PC-9 (cell line): ENCODE data around the gene KDM4C. TPM values are rescaled to one million over a fixed set of nuclear protein-coding genes. Genes with fewer than 3 reads are reported as not detected.

Experiments
- BruUV-seq: library from RNA; stranded (reverse); fragments of 400-500 nt; replicated peaks from 2 replicates; lab custom pipeline; 2021; lab: Mats Ljungman, UMichigan
- CTCF ChIA-PET: fragments of 300-600 bp; sonication (Branson Sonifier 250); formaldehyde crosslinking; loops from one replicate; lab custom pipeline; 2022; ENCODE audit warnings: antibody characterized with exemption; lab: Charles Lee
- POLR2A ChIA-PET: fragments of 300-600 bp; sonication (Branson Sonifier 250); formaldehyde crosslinking; loops from one replicate; lab custom pipeline; 2022; ENCODE audit warnings: antibody characterized with exemption; ENCODE audit not compliant: unreplicated experiment; lab: Charles Lee
- DNase-seq, 2 experiments: peaks; one replicate each; pipeline versions ENCODE4 v3.0.0 to v3.0.0-alpha.2; 2015 to 2022; ENCODE audit warnings: mixed read lengths in 1 of 2
- H2AFZ ChIP-seq: fragments of 200-600 bp; sonication (generic); 2 replicates; pipeline ENCODE4 v1.8.1; 2017; ENCODE audit warnings: antibody characterized with exemption
- H3F3A ChIP-seq: fragments of 200-600 bp; sonication (generic); 2 replicates; pipeline ENCODE4 v1.8.1; 2017; ENCODE audit warnings: antibody characterized with exemption, mild to moderate bottlenecking, low read depth; ENCODE audit not compliant: insufficient read depth
- H3K27ac ChIP-seq: fragments of 200-600 bp; sonication (generic); 2 replicates; pipeline ENCODE4 v1.6.1; 2016; ENCODE audit warnings: mixed run types
- H3K27me3 ChIP-seq: fragments of 200-600 bp; sonication (generic); 2 replicates; pipeline ENCODE4 v1.6.1; 2016; ENCODE audit warnings: low read depth, mixed run types; ENCODE audit not compliant: insufficient read depth
- H3K36me3 ChIP-seq: fragments of 200-600 bp; sonication (generic); 2 replicates; pipeline ENCODE4 v1.6.1; 2016; ENCODE audit warnings: low read depth, mixed run types
- H3K4me1 ChIP-seq: fragments of 200-600 bp; sonication (generic); replicated peaks from 2 replicates; pipeline ENCODE4 v1.6.1; 2016; ENCODE audit warnings: mixed run types; ENCODE audit not compliant: insufficient read depth
- H3K4me2 ChIP-seq: fragments of 200-600 bp; sonication (generic); 2 replicates; pipeline ENCODE4 v1.6.1; 2017; ENCODE audit warnings: mixed run types
- H3K4me3 ChIP-seq: fragments of 200-600 bp; sonication (generic); 2 replicates; pipeline ENCODE4 v1.6.1; 2016; ENCODE audit warnings: mixed run types
- H3K79me2 ChIP-seq: fragments of 200-600 bp; sonication (generic); 2 replicates; pipeline ENCODE4 v1.6.1; 2017; ENCODE audit warnings: low read depth, mixed run types
- H3K9me2 ChIP-seq: fragments of 200-600 bp; sonication (generic); 2 replicates; pipeline ENCODE4 v1.8.1; 2017; ENCODE audit warnings: mild to moderate bottlenecking; ENCODE audit not compliant: insufficient read depth
- H3K9me3 ChIP-seq: fragments of 200-600 bp; sonication (generic); 2 replicates; pipeline ENCODE4 v1.8.1; 2016; ENCODE audit warnings: low read depth; ENCODE audit not compliant: insufficient read depth
- H4K20me1 ChIP-seq: fragments of 200-600 bp; sonication (generic); 2 replicates; pipeline ENCODE4 v1.8.1; 2017; ENCODE audit not compliant: insufficient read depth
- EZH2 ChIP-seq: fragments of 200-600 bp; sonication (generic); IDR thresholded peaks from 2 replicates; pipeline ENCODE4 v1.8.0; 2017; ENCODE audit warnings: antibody characterized with exemption, low read depth
- intact Hi-C: fragments of 100-400 bp; cut with micrococcal nuclease; formaldehyde crosslinking; loops from one replicate; pipeline ENCODE4 v1.10.0; 2022; ENCODE audit not compliant: unreplicated experiment
- total RNA-seq: library from RNA; stranded (reverse); gene quantifications from 2 replicates; pipeline ENCODE4 v1.2.3, GENCODE V29; 2021
- TF ChIP-seq, protein P1 (sequence below): fragments of 200-600 bp; sonication (generic); conservative IDR thresholded peaks from 2 replicates; pipeline ENCODE4 v1.6.1; 2017; ENCODE audit warnings: mixed run types, antibody characterized with exemption, mild to moderate bottlenecking, moderate library complexity

The KDM4C gene
- total RNA-seq, 1 experiment from 2014 or later, result 12.9 TPM

DNA sequence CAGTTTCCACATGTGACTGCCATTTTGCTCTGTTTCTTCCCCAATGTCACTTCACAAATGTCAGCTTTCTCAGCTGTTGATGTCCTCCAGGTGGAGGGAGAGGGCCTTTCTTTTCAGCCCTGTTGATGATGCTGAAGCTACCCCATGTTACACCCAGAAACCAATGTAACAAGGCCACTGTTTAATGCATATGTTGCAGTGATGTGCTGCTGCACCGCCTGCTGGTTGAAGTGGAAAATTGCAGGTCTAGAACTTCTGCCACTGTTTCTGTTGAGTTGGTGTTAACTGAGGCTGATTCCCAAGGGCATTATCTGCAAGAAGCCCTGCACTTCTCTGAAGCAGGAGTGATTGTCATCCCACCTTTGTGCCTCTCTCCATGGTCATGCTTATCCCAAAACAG is 428.4 kb downstream of the KDM4C start:
- no peak overlapping the region for H3K27ac ChIP-seq
- no peak overlapping the region for H3K4me2 ChIP-seq
- H3F3A ChIP-seq, result peaks cover 8% of the 10 kb centered on the region; the same call in 1 of the 2 replicates
- no peak for DNase-seq
- no peaks in the 10 kb centered on the region for H4K20me1 ChIP-seq
- BruUV-seq, result no TSS peak
- no peaks in the 10 kb centered on the region for H3K27me3 ChIP-seq
- POLR2A ChIA-PET, result no interaction called here
- H2AFZ ChIP-seq, result no peak overlapping the region
- no peaks in the 10 kb centered on the region for H3K36me3 ChIP-seq
- H3K4me1 ChIP-seq, result peaks cover 13% of the 10 kb centered on the region
- CTCF ChIA-PET, result no interaction called here
- TF ChIP-seq, protein P1, sequence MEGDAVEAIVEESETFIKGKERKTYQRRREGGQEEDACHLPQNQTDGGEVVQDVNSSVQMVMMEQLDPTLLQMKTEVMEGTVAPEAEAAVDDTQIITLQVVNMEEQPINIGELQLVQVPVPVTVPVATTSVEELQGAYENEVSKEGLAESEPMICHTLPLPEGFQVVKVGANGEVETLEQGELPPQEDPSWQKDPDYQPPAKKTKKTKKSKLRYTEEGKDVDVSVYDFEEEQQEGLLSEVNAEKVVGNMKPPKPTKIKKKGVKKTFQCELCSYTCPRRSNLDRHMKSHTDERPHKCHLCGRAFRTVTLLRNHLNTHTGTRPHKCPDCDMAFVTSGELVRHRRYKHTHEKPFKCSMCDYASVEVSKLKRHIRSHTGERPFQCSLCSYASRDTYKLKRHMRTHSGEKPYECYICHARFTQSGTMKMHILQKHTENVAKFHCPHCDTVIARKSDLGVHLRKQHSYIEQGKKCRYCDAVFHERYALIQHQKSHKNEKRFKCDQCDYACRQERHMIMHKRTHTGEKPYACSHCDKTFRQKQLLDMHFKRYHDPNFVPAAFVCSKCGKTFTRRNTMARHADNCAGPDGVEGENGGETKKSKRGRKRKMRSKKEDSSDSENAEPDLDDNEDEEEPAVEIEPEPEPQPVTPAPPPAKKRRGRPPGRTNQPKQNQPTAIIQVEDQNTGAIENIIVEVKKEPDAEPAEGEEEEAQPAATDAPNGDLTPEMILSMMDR, result peak; percentile 51
- no peak for TF ChIP-seq EZH2
- no peaks in the 10 kb centered on the region for H3K9me2 ChIP-seq
- no peaks in the 10 kb centered on the region for H3K79me2 ChIP-seq
- no peak overlapping the region for H3K4me3 ChIP-seq
- no peaks in the 10 kb centered on the region for H3K9me3 ChIP-seq
- intact Hi-C loops, result no loop called here

DNA sequence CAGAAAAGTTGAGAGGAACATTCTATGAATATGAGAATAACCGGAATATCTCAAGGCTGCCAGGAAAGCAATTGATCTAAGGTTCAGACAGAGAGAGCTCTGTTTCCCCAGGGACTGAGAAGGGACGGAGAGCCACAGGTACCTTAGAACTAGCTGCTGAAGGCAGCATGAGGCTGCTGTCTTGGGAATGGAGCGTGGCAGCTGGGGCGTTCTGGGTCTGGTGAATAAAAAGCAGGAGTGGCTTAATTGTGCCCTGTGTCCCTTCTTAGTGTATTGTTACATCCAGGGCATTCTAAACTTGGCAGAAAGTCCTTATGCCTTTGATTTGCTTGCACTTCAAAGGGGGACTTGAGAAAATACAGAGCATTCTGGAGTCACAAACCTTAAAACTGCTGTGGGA is 434.5 kb downstream of the KDM4C start:
- no peaks in the 10 kb centered on the region for H3K36me3 ChIP-seq
- intact Hi-C loops, result no loop called here
- CTCF ChIA-PET, result no interaction called here
- no peak for TF ChIP-seq EZH2
- TF ChIP-seq, protein P1, result no peak
- no peak for DNase-seq
- H2AFZ ChIP-seq, result no peak overlapping the region
- H3K27ac ChIP-seq, result no peak overlapping the region
- no peaks in the 10 kb centered on the region for H3K27me3 ChIP-seq
- POLR2A ChIA-PET, result no interaction called here
- no TSS peak for BruUV-seq
- no peak overlapping the region for H3K4me2 ChIP-seq
- no peaks in the 10 kb centered on the region for H4K20me1 ChIP-seq
- H3F3A ChIP-seq, result no peaks in the 10 kb centered on the region
- H3K4me3 ChIP-seq, result no peak overlapping the region
- no peaks in the 10 kb centered on the region for H3K9me3 ChIP-seq
- no peaks in the 10 kb centered on the region for H3K9me2 ChIP-seq
- no peaks in the 10 kb centered on the region for H3K79me2 ChIP-seq
- no peaks in the 10 kb centered on the region for H3K4me1 ChIP-seq

DNA sequence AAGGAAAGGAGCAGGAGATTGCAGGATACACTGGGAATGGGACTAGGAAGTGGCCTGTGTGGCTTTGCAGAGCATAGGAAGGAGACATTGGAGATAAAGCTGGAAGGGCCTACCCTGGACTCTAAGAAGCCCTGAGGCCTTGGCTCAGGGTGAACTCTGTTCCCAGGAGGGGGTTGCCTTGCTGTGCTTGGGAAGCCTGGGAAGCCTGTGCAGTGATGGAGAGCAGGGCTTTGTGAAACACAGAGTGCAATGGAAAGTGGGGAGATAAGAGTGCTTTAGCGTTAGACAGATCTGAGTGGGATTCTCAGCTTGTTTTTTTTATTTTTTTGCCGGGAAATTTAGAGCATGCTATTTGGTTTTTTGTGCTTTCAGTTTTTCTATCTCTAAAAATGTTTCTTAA is 437.8 kb downstream of the KDM4C start:
- H3F3A ChIP-seq, result no peaks in the 10 kb centered on the region
- CTCF ChIA-PET, result no interaction called here
- BruUV-seq, result no TSS peak
- DNase-seq, result no peak
- H3K36me3 ChIP-seq, result no peaks in the 10 kb centered on the region
- intact Hi-C loops, result no loop called here
- H3K27ac ChIP-seq, result no peak overlapping the region
- TF ChIP-seq, protein P1, result no peak
- no peak for TF ChIP-seq EZH2
- H3K9me3 ChIP-seq, result no peaks in the 10 kb centered on the region
- no peak overlapping the region for H3K4me2 ChIP-seq
- no peak overlapping the region for H3K4me3 ChIP-seq
- POLR2A ChIA-PET, result no interaction called here
- no peaks in the 10 kb centered on the region for H3K4me1 ChIP-seq
- H3K79me2 ChIP-seq, result no peaks in the 10 kb centered on the region
- H2AFZ ChIP-seq, result no peak overlapping the region
- H4K20me1 ChIP-seq, result no peaks in the 10 kb centered on the region
- H3K9me2 ChIP-seq, result no peaks in the 10 kb centered on the region
- no peaks in the 10 kb centered on the region for H3K27me3 ChIP-seq
